Measurements from ENCODE around the gene NOS3. TPM values are rescaled to one million over a fixed set of nuclear protein-coding genes. Genes with fewer than 3 reads are reported as not detected.

Gene NOS3
- total and polyA plus RNA-seq, 2 experiments from 2014 or later: 2.6 to 6.1 TPM

- TF ChIP-seq, protein P1, sequence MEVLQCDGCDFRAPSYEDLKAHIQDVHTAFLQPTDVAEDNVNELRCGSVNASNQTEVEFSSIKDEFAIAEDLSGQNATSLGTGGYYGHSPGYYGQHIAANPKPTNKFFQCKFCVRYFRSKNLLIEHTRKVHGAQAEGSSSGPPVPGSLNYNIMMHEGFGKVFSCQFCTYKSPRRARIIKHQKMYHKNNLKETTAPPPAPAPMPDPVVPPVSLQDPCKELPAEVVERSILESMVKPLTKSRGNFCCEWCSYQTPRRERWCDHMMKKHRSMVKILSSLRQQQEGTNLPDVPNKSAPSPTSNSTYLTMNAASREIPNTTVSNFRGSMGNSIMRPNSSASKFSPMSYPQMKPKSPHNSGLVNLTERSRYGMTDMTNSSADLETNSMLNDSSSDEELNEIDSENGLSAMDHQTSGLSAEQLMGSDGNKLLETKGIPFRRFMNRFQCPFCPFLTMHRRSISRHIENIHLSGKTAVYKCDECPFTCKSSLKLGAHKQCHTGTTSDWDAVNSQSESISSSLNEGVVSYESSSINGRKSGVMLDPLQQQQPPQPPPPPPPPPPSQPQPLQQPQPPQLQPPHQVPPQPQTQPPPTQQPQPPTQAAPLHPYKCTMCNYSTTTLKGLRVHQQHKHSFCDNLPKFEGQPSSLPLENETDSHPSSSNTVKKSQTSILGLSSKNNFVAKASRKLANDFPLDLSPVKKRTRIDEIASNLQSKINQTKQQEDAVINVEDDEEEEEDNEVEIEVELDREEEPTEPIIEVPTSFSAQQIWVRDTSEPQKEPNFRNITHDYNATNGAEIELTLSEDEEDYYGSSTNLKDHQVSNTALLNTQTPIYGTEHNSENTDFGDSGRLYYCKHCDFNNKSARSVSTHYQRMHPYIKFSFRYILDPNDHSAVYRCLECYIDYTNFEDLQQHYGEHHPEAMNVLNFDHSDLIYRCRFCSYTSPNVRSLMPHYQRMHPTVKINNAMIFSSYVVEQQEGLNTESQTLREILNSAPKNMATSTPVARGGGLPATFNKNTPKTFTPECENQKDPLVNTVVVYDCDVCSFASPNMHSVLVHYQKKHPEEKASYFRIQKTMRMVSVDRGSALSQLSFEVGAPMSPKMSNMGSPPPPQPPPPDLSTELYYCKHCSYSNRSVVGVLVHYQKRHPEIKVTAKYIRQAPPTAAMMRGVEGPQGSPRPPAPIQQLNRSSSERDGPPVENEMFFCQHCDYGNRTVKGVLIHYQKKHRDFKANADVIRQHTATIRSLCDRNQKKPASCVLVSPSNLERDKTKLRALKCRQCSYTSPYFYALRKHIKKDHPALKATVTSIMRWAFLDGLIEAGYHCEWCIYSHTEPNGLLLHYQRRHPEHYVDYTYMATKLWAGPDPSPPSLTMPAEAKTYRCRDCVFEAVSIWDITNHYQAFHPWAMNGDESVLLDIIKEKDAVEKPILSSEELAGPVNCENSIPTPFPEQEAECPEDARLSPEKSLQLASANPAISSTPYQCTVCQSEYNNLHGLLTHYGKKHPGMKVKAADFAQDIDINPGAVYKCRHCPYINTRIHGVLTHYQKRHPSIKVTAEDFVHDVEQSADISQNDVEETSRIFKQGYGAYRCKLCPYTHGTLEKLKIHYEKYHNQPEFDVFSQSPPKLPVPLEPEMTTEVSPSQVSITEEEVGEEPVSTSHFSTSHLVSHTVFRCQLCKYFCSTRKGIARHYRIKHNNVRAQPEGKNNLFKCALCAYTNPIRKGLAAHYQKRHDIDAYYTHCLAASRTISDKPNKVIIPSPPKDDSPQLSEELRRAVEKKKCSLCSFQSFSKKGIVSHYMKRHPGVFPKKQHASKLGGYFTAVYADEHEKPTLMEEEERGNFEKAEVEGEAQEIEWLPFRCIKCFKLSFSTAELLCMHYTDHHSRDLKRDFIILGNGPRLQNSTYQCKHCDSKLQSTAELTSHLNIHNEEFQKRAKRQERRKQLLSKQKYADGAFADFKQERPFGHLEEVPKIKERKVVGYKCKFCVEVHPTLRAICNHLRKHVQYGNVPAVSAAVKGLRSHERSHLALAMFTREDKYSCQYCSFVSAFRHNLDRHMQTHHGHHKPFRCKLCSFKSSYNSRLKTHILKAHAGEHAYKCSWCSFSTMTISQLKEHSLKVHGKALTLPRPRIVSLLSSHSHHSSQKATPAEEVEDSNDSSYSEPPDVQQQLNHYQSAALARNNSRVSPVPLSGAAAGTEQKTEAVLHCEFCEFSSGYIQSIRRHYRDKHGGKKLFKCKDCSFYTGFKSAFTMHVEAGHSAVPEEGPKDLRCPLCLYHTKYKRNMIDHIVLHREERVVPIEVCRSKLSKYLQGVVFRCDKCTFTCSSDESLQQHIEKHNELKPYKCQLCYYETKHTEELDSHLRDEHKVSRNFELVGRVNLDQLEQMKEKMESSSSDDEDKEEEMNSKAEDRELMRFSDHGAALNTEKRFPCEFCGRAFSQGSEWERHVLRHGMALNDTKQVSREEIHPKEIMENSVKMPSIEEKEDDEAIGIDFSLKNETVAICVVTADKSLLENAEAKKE (CRISPR knock-in tag; IDR thresholded peaks at IDR 0.05): no peak
Measured at GRCh38 chr7:150947241-150947745, 43.5 kb upstream of the NOS3 start (continued).

GRCh38 chr7:150947761-150948651 lies 42.8 kb upstream of the NOS3 start:
- peak; percentile 18 for ATAC-seq
- Mint-ChIP-seq H3K9me3 (no peaks in the 10 kb centered on the region), H3K4me1 (peaks cover 32% of the 10 kb centered on the region), H3K4me3 (peak overlapping the region; percentile 63), H3K36me3 (ENCODE audit: low read depth) (no peaks in the 10 kb centered on the region), H3K27ac (no peak overlapping the region), H3K27me3 (ENCODE audit: insufficient read depth, low read depth, poor library complexity) (peaks cover 20% of the 10 kb centered on the region)
- Histone ChIP-seq H3K4me1 (ENCODE audit: insufficient read depth) (peaks cover 23% of the 10 kb centered on the region), H4K20me1 (replicated peaks; ENCODE audit: insufficient read depth) (no peaks in the 10 kb centered on the region; the same call in 1 of the 2 replicates), H3K4me2 (peak overlapping the region; percentile 78), H3K9me2 (ENCODE audit: insufficient read depth) (no peaks in the 10 kb centered on the region), H3F3A (replicated peaks; ENCODE audit: low read depth) (0 out of 2 replicates have a peak, but pooled peaks cover 3% of the 10 kb centered on the region), H3K4me3 (peak overlapping the region; percentile 51), H3K36me3 (ENCODE audit: insufficient read depth) (no peaks in the 10 kb centered on the region), H3K79me2 (replicated peaks; ENCODE audit: insufficient read depth) (no peaks in the 10 kb centered on the region), H3K27ac (ENCODE audit: low read depth) (no peak overlapping the region), H3K27me3 (ENCODE audit: insufficient read depth) (peaks cover 15% of the 10 kb centered on the region), H2AFZ (peak overlapping the region; percentile 56; the same call in 1 of the 2 replicates)
- DNase-seq (ENCODE audit: low spot score): no peak
- TF ChIP-seq STAT1 (IDR thresholded peaks at IDR 0.05; ENCODE audit: unreplicated experiment): no peak
- TF ChIP-seq ZNF114 (CRISPR knock-in tag; IDR thresholded peaks at IDR 0.05): no peak
- TF ChIP-seq, protein P1 (CRISPR knock-in tag; IDR thresholded peaks at IDR 0.05): no peak
- no peak for TF ChIP-seq CREB1 (CRISPR knock-in tag; IDR thresholded peaks at IDR 0.05; ENCODE audit: low read depth)
- TF ChIP-seq EZH2phosphoT487 (IDR thresholded peaks at IDR 0.05; ENCODE audit: unreplicated experiment): no peak
- TF ChIP-seq POLR2AphosphoS5 (IDR thresholded peaks at IDR 0.05; ENCODE audit: low read depth): no peak
- no peak for TF ChIP-seq EZH2 (IDR thresholded peaks at IDR 0.05; ENCODE audit: low read depth, unreplicated experiment)
- TF ChIP-seq NANOG (IDR thresholded peaks at IDR 0.05; ENCODE audit: borderline replicate concordance): no peak

Data from GM23338 (cell line).